HT-29 (cell line): ENCODE results near the gene RNF213. TPM values are rescaled to one million over a fixed set of nuclear protein-coding genes. Genes with fewer than 3 reads are reported as not detected.
"Not testable (repeated sequence)": the region's sequence is repeated elsewhere in the genome, so short reads cannot be mapped to it uniquely, and the experiment has no call there.

Experiments
- DNase-seq: peaks from one replicate; pipeline ENCODE4 v3.0.0-alpha.2; 2015; ENCODE audit warnings: low spot score
- total RNA-seq: library from RNA; depleted of rRNA; stranded (reverse); fragments of >200 nt; shearing (Covaris generic); gene quantifications from 2 replicates; pipeline ENCODE4 v1.2.3, GENCODE V29; 2014

The RNF213 gene
- total RNA-seq, 1 experiment from 2014 or later = 70.5 TPM

GRCh38 chr17:80223838-80224497, 36.7 kb upstream of the RNF213 start:
- no peak for DNase-seq

GRCh38 chr17:80224683-80225082, 36.0 kb upstream of the RNF213 start:
- no peak for DNase-seq

- no peak for DNase-seq
These were observed 35.4 kb upstream of the RNF213 start for GRCh38 chr17:80225230-80225629.

DNA sequence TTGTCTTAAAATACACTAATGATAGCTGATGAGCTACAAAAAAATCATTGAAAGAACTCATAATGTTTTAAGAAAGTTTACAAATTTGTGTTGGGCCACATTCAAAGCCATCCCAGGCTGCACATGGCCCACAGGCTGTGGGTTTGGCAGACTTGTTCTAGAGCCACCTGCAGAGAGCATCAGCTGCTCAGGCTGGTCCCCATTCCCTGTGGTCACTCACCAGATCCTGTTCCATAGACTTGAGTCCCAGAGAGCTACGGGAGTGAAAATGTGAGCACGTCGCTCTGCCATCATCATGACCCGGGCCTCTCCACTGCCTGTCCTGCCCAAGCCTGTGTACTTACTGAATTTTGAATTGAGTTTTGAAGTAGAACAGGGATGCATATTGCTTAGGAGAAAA, 33.5 kb upstream of the RNF213 start:
- no peak for DNase-seq

GRCh38 chr17:80227666-80228065, 33.0 kb upstream of the RNF213 start:
- DNase-seq = no peak

- DNase-seq = no peak
These were observed 32.2 kb upstream of the RNF213 start for GRCh38 chr17:80228477-80228876.

- no peak for DNase-seq
These were observed 31.6 kb upstream of the RNF213 start for GRCh38 chr17:80229011-80229410.

DNA sequence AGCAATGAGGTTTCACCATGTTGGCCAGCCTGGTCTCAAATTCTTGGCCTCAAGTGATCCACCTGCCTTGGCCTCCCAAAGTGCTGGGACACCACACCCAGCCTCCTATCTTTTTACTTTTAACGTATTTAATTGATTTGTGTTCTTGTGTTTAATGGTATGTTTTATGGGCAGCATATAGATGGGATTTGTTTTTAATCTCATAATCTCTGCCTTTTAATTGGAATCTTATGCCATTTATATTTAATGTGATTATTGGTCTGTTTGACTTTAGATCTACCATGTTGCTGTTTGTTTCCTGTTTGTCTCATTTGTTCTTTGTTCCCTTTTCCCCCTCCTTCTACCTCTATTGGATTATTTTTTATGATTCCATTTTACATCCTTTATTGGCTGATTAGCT, 28.2 kb upstream of the RNF213 start:
- no peak for DNase-seq

DNA sequence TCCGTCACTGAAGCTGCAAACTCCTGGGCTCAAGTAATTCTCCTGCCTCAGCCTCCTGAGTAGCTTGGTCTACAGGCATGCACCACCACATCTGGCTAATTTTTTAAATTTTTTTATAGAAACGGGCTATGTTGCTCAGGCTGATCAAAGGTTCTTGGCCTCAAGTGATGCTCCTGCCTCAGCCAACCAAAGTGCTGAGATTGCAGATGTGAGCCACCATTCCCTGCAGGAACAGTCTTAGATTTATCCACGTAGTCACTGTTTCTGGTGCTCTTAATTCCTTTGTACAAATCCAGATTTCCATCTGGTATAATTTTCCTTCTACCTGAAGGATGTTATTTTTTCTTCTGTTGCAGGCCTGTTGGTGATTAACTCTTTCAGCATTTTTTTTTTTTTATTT, 27.4 kb upstream of the RNF213 start:
- no peak for DNase-seq

- DNase-seq = no peak
These were observed 23.7 kb upstream of the RNF213 start for GRCh38 chr17:80236911-80237310.

DNA sequence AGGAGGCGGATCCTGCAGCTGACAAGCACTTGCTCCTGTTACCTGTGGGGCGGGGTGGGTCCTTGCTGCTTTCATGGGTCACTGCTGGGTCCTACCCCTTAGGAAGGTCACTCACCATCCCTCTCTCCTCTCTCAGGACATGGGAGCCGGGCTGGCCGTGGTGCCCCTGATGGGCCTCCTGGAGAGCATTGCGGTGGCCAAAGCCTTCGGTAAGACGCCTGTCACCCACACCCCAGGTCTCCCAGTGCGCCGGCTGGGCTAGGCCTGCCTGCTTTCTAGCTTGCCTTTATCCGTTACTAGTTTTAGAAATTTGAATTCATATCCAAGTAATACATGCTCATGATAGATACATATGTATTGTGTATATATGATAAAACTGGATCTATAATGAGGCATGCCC, 23.3 kb upstream of the RNF213 start:
- no peak for DNase-seq

DNA sequence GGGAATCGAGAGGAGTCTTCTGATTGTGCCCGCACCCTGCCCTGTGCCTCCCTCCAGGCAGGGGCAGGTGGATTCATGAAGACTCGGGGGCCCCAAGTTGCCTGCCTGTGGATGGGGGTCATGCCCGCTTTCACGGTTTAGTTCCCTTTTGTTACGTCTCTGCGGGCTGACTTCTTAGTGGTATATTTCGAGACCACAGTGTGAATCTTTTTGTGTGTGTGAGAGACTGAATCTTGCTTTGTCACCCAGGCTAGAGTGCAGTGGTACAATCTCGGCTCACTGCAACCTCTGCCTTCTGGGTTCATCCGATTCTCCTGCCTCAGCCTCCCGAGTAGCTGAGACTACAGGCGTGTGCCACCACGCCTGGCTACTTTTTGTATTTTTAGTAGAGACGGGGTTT, 18.1 kb upstream of the RNF213 start:
- no peak for DNase-seq

GRCh38 chr17:80243526-80244433, 16.9 kb upstream of the RNF213 start:
- DNase-seq = no peak

DNA sequence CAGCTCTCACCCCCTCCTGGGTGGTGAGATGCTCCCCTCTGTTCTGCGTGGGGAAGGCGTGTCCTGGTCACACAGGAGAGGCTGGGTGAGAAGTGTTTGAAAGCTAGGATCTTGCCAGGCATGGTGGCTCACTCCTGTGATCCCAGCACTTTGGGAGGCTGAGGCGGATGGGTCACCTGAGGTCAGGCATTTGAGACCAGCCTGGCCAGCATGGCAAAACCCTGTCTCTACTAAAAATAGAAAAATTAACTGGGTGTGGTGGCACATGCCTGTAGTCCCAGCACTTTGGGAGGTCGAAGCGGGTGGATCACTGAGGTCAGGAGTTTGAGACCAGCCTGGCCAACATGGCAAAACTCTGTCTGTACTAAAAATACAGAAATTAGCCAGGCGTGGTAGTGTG, 16.2 kb upstream of the RNF213 start:
- DNase-seq = not testable (repeated sequence)

GRCh38 chr17:80244871-80245509, 15.7 kb upstream of the RNF213 start:
- DNase-seq = no peak

DNA sequence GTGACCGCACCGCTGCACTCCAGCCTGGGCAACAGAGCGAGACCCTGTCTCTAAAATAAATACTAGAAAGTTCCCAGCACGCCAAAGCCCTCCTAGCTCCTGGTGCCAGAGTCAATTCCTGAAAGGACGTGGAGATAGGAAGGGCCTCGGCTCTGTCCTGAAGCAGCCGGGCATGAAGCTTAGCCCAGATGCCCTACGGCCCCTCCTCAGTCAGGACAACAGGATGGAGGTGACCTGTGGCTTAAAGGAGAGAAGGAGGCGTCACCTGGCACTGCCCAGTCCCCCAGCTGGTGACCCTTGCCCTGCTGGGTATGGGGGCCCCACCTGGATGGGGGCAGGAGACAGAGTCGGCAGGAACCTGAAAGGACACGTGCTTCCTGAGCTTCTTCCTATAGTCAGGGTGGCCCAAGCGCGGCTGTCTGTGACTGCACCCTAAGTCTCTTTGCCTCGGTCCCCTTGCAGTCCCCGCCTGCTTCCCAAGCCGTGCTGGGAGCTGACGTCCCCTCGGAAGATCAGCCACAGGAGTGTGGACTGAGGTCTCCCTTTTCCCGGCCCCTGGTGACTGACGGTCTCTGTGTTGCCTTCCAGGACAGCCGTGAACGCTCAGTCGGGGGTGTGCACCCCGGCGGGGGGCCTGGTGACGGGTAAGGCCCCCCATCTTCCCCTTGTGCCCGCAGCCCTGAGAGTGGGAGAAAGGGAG, 14.9 kb upstream of the RNF213 start:
- DNase-seq = no peak

- DNase-seq = no peak
These were observed 14.4 kb upstream of the RNF213 start for GRCh38 chr17:80246266-80246681.

- no peak for DNase-seq
These were observed 13.9 kb upstream of the RNF213 start for GRCh38 chr17:80246726-80247125.

DNA sequence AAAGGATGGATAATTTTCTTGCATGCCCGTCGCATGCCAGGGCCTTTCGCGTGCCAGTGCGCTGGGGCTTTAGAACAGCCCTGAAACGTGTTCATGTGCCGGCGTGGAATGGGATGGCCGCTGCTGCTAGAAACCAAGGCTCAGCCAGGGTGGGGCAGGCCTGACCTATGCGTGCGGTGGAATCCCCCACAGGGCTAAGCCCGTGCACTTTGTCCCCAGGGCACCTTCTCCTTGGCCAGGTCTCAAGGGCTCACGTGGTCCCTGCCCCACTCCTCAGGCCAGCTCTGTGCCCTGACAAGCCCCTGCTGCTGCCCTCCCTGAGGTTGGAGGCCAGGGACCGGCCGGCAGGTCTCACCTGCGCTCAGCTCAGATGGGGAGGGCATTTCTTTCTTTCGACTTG, 13.1 kb upstream of the RNF213 start:
- no peak for DNase-seq

GRCh38 chr17:80248001-80248893, 12.4 kb upstream of the RNF213 start:
- DNase-seq = no peak
